Heart right ventricle (tissue), 16 donors: Measurements from ENCODE around the gene BMF. TPM values are rescaled to one million over a fixed set of nuclear protein-coding genes. Genes with fewer than 3 reads are reported as not detected.

ENCODE experiments used
- ATAC-seq, 8 donors: fragments of 200-7000 bp; cut with Tn5 transposase; one replicate each; pipeline ENCODE4 v1.9.1; 2020; ENCODE audit warnings: mild to moderate bottlenecking in 8 of 8, moderate library complexity in 8 of 8, moderate number of reproducible peaks in 1 of 8
- DNase-seq, 2 donors: peaks; one replicate each; pipeline ENCODE4 v3.0.0-alpha.2; 2020
- H3K27ac ChIP-seq, 10 donors: fragments of 200-600 bp; sonication (generic) in 2 of 10; one replicate each; pipeline versions ENCODE4 v1.5.0 to v1.8.0; 2020 to 2022; ENCODE audit warnings: mild to moderate bottlenecking in 3 of 10
- H3K27me3 ChIP-seq, 7 donors: fragments of 200-600 bp; one replicate each; pipeline ENCODE4 v1.8.0; 2021 to 2022; ENCODE audit warnings: mild to moderate bottlenecking in 2 of 7
- H3K36me3 ChIP-seq, 9 donors: fragments of 200-600 bp; sonication (generic) in 1 of 9; one replicate each; pipeline versions ENCODE4 v1.5.0 to v1.8.0; 2020 to 2022; ENCODE audit warnings: mild to moderate bottlenecking in 2 of 9
- H3K4me1 ChIP-seq, 9 donors: fragments of 200-600 bp; sonication (generic) in 1 of 9; one replicate each; pipeline versions ENCODE4 v1.5.0 to v1.8.0; 2020 to 2022; ENCODE audit warnings: mild to moderate bottlenecking in 4 of 9
- H3K4me3 ChIP-seq, 10 donors: fragments of 200-600 bp; sonication (generic) in 2 of 10; one replicate each; pipeline versions ENCODE4 v1.5.0 to v1.8.0; 2020 to 2022; ENCODE audit warnings: mild to moderate bottlenecking in 7 of 10, moderate library complexity in 2 of 10
- H3K9me3 ChIP-seq, 11 donors: fragments of 200-600 bp in 10 of 11; sonication (generic) in 2 of 11; one replicate each; pipeline versions ENCODE4 v1.5.0 to v1.8.0; 2013 to 2022; ENCODE audit warnings: mild to moderate bottlenecking in 2 of 11, control low read depth in 1 of 11, moderate library complexity in 1 of 11
- CTCF ChIP-seq, 9 donors: fragments of 200-600 bp; sonication (generic) in 2 of 9; IDR thresholded peaks; one replicate each; pipeline versions ENCODE4 v1.5.0 to v1.8.0; 2021 to 2022; ENCODE audit warnings: antibody characterized with exemption in 9 of 9, mild to moderate bottlenecking in 5 of 9, moderate library complexity in 1 of 9
- WGBS, 2 donors: extraction: QIAGEN DNeasy Blood & Tissue Kit; methylation state at CpG; one replicate each; pipeline ENCODE4 v1.1.7; 2013; ENCODE audit warnings: inconsistent platforms in 1 of 2; 5-methylcytosine and 5-hydroxymethylcytosine counted together
- intact Hi-C, 10 donors: fragments of 100-400 bp; cut with DNase I; formaldehyde crosslinking; loops; one replicate each; pipeline versions ENCODE4 v1.11.1 to v1.14.2; 2022
- polyA plus RNA-seq, 2 donors: library from polyadenylated mRNA; stranded (reverse); fragments of 200-250 nt; gene quantifications; one replicate each; pipeline ENCODE4 v1.2.3, GENCODE V29; 2013
- total RNA-seq, 10 donors: library from RNA; stranded (reverse); fragmentation: NEBNext Ultra II Directional in 3 of 10; extraction: Animal tissue kit (Norgen Biotek cat#: 25700) in 3 of 10; gene quantifications; one replicate each; pipeline versions ENCODE4 v1.2.1 to v1.2.4, GENCODE V29; 2021 to 2023
- donor health status: Arrhythmogenic right ventricular cardiomyopathy.
- donor health status: ischemic (EF 13 %, LVEDD 7.1; RV severe dilation, severe dysfunction).
- donor health status: healthy with polysubstance abuse.
- donor health status: DM: no; HTN: yes; CAD: no.
- donor health status: DM: no; HTN: no; CAD: no.
- donor health status: ischemic (EF 25% LVEDD 6.9; RV normal size, moderate dysfunction).
- donor health status: ischemic (EF 25% LVEDD 5.7; RV mildly dilated, moderate dysfunction).
- donor health status: healthy.
- donor health status: DM: yes; HTN: yes; CAD: no.
- donor health status: Ischemic cardiomyopathy.
- donor health status: ischemic (EF 35%, LVEDD 5.7; RV mildly dilated, moderate dysfunction).
- donor health status: nonischemic (EF 11% LVEDD 7.7; RV severe dilation, severe dysfunction).
- donor health status: DM: yes; HTN: yes; CAD: no.
- donor health status: PGD.
- donor health status: ischemic (EF 29% LVEDD 5.4; RV normal size, mild dysfunction).
- donor health status: nonischemic (EF 23%, LVEDD 6.1; RV moderate dilation, normal function).

The BMF gene
- total and polyA plus RNA-seq, 12 donors = 0.92 to 10.2 (median 3.0) TPM

- no peak for TF ChIP-seq CTCF (IDR thresholded peaks at IDR 0.05)
- Histone ChIP-seq H3K27ac (no peak overlapping the region), H3K4me1 (peaks cover 12 to 37% (median 24%) of the 10 kb centered on the region in 9 donors), H3K36me3 (peaks cover 0 to 17% (median 0%) of the 10 kb centered on the region in 9 donors), H3K4me3 (no peak overlapping the region), H3K27me3 (no peaks in the 10 kb centered on the region), H3K9me3 (no peaks in the 10 kb centered on the region)
- ATAC-seq (no peak), DNase-seq (no peak)
- intact Hi-C loops = loop anchor here in 1 of 10 donors (5.0 kb wide), 1 partner anchor 36 kb away; no protein-coding TSS in a partner anchor
- WGBS, 2 donors = 94 to 96% methylated on average over 5 of the region's 5 CpGs
Observed at GRCh38 chr15:40066589-40066988, 42.1 kb downstream of the BMF start.

- no peak overlapping the region for H3K27ac ChIP-seq
- TF ChIP-seq CTCF (IDR thresholded peaks at IDR 0.05) = no peak
- 81 to 85% methylated on average over 3 of the region's 3 CpGs for WGBS, 2 donors
- intact Hi-C loops = loop anchor here in 1 of 10 donors (5.0 kb wide), 1 partner anchor 37 kb away; no protein-coding TSS in a partner anchor
- no peak for ATAC-seq
- peaks cover 0 to 22% (median 0%) of the 10 kb centered on the region in 9 donors for H3K36me3 ChIP-seq
- DNase-seq = no peak
- H3K4me3 ChIP-seq = no peak overlapping the region
- H3K9me3 ChIP-seq = no peaks in the 10 kb centered on the region
- H3K27me3 ChIP-seq = no peaks in the 10 kb centered on the region
- peaks cover 12 to 35% (median 24%) of the 10 kb centered on the region in 9 donors for H3K4me1 ChIP-seq
Observed at GRCh38 chr15:40065166-40065565, 43.5 kb downstream of the BMF start.

- TF ChIP-seq CTCF (IDR thresholded peaks at IDR 0.05) = no peak
- ATAC-seq (no peak), DNase-seq (no peak)
- Histone ChIP-seq H3K36me3 (peaks cover 0 to 23% (median 0%) of the 10 kb centered on the region in 9 donors), H3K9me3 (no peaks in the 10 kb centered on the region), H3K4me3 (no peak overlapping the region), H3K27me3 (no peaks in the 10 kb centered on the region), H3K4me1 (peaks cover 7 to 27% (median 15%) of the 10 kb centered on the region in 9 donors), H3K27ac (no peak overlapping the region)
- 71 to 75% methylated on average over 8 of the region's 8 CpGs for WGBS, 2 donors
- intact Hi-C loops = loop anchor here in 3 of 10 donors (5.0 kb wide), 3 partner anchors 38 to 363 kb away; partner anchors contain the start of gene BMF (in 1 of the 3)
Observed at GRCh38 chr15:40064231-40064894, 44.3 kb downstream of the BMF start.

- Histone ChIP-seq H3K4me1 (peaks cover 0 to 27% (median 8%) of the 10 kb centered on the region in 9 donors), H3K27ac (peak overlapping the region in 2 of 10 donors; percentile 29 to 39), H3K27me3 (no peaks in the 10 kb centered on the region), H3K9me3 (no peaks in the 10 kb centered on the region), H3K36me3 (peaks cover 0 to 23% (median 0%) of the 10 kb centered on the region in 9 donors), H3K4me3 (no peak overlapping the region)
- 76 to 87% methylated on average over 2 of the region's 2 CpGs for WGBS, 2 donors
- DNase-seq (peak in 1 of 2 donors; percentile 48), ATAC-seq (peak; percentile 22 to 95 (median 73))
- intact Hi-C loops = loop anchor here in 3 of 10 donors (5.0 kb wide), 3 partner anchors 39 to 364 kb away; partner anchors contain the start of gene BMF (in 1 of the 3)
- no peak for TF ChIP-seq CTCF (IDR thresholded peaks at IDR 0.05)
Observed at GRCh38 chr15:40063563-40064011, 45.1 kb downstream of the BMF start.
